ENCODE results near the gene RIPPLY1. TPM values are rescaled to one million over a fixed set of nuclear protein-coding genes. Genes with fewer than 3 reads are reported as not detected.

The RIPPLY1 gene
- total and polyA plus RNA-seq, 5 donors from 2014 or later, result not detected

DNA sequence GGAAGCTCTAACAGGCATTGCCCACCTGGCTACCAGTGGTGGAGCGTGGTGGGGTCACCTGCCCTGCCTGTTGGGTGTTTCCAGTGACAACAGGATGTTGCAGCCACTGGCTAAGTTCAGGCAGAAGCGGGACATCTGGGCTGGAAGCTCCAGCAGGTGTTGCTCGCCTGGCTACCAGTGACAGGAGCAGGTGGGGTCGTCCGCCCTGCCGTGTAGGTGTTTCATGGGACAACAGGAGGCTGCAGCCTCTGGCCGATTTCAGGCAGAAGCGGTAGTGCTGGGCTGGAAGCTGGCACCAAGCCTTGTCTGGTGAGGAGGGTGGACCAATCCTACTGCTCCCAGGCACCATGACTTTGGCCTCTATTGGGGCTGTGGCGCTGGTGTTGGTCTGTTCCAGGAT, 39.4 kb downstream of the RIPPLY1 start:
- Histone ChIP-seq H3K36me3 (ENCODE audit: control insufficient read depth, insufficient read depth, low read length) (no peaks in the 10 kb centered on the region), H3K9me3 (ENCODE audit: control insufficient read depth in 2 of 2, low read length in 2 of 2) (no peaks in the 10 kb centered on the region), H3K4me1 (ENCODE audit: control insufficient read depth, insufficient read depth, low read length, poor library complexity, severe bottlenecking) (no peaks in the 10 kb centered on the region), H3K27me3 (ENCODE audit: control insufficient read depth, insufficient read depth, low read length) (no peaks in the 10 kb centered on the region), H3K4me3 (ENCODE audit: low read depth, low read length) (no peak overlapping the region), H3K27ac (ENCODE audit: insufficient read depth, low read length, poor library complexity, severe bottlenecking) (no peak overlapping the region)
- ATAC-seq (ENCODE audit: low read depth in 2 of 2), result no peak
- Mint-ChIP-seq H3K27me3 (peaks cover 4% of the 10 kb centered on the region), H3K4me3 (no peak overlapping the region), H3K9me3 (peaks cover 0 to 8% (median 0%) of the 10 kb centered on the region in 7 donors), H3K36me3 (no peaks in the 10 kb centered on the region), H3K4me1 (no peaks in the 10 kb centered on the region), H3K27ac (no peak overlapping the region)
- no peak for DNase-seq

DNA sequence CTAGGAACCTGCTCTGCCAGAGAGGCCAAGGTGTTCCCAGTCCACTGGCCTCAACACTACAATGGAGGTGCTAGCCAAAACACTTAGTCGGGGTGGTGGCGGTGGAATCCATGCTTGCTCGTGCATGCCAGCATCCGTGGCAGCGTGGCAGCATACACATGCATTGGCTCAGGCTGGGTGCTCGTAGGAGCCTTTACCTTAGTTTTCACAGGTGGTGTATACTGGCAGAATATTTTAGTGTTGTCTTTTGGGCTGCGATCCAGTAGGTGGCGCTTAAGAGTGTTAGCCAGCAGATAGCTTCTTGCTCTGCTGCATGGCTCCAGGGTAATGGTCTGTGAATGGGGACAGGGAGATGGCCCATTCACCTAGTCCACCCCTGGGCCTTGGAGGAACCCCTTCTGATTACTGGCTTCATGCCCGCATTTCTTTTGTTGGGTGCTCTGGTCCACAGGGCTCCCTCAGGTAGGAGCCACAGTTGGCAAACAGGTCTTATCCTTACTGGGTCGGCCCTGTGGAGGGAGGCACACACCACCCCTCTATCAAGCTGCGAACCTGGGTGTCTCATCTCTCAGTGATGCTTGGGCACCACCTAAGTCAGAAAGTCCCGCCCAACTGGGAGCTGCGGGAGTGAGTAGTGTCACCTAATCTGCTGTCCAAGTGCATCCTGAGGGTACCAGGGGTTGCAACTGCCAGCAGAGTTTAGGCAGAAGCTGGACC, 40.0 kb downstream of the RIPPLY1 start:
- H3K27ac Mint-ChIP-seq, result no peak overlapping the region
- DNase-seq, result peak in 2 of 3 donors; percentile 4 to 25
- no peak overlapping the region for H3K4me3 Mint-ChIP-seq
- H3K4me1 ChIP-seq (ENCODE audit: control insufficient read depth, insufficient read depth, low read length, poor library complexity, severe bottlenecking), result no peaks in the 10 kb centered on the region
- no peaks in the 10 kb centered on the region for H3K36me3 ChIP-seq (ENCODE audit: control insufficient read depth, insufficient read depth, low read length)
- no peak for ATAC-seq (ENCODE audit: low read depth in 2 of 2)
- no peaks in the 10 kb centered on the region for H3K36me3 Mint-ChIP-seq
- H3K4me1 Mint-ChIP-seq, result no peaks in the 10 kb centered on the region
- H3K27me3 ChIP-seq (ENCODE audit: control insufficient read depth, insufficient read depth, low read length), result no peaks in the 10 kb centered on the region
- H3K27ac ChIP-seq (ENCODE audit: insufficient read depth, low read length, poor library complexity, severe bottlenecking), result no peak overlapping the region
- no peak overlapping the region for H3K4me3 ChIP-seq (ENCODE audit: low read depth, low read length)
- peaks cover 0 to 8% (median 0%) of the 10 kb centered on the region in 7 donors for H3K9me3 Mint-ChIP-seq
- no peaks in the 10 kb centered on the region for H3K9me3 ChIP-seq (ENCODE audit: control insufficient read depth in 2 of 2, low read length in 2 of 2)
- peaks cover 5% of the 10 kb centered on the region for H3K27me3 Mint-ChIP-seq

Other genes starting within 250 kb of the RIPPLY1 start
- gene RNF128, start 176.6 kb downstream of the RIPPLY1 start, total RNA-seq, result not detected
- not detected for gene RNF128, start 176.6 kb downstream of the RIPPLY1 start, polyA plus RNA-seq
- gene TBC1D8B, start 100.7 kb downstream of the RIPPLY1 start, total RNA-seq, result 0.17 TPM
- under 1 TPM in 2 of 4 donors, not detected in 2; 0.03 to 0.05 TPM for gene TBC1D8B, start 100.7 kb downstream of the RIPPLY1 start, polyA plus RNA-seq
- not detected for gene CLDN2, start 17.1 kb upstream of the RIPPLY1 start, total RNA-seq
- gene CLDN2, start 17.1 kb upstream of the RIPPLY1 start, polyA plus RNA-seq, result not detected
- gene MORC4, start 96.9 kb upstream of the RIPPLY1 start, total RNA-seq, result 12.1 TPM
- 1 to 10 TPM; 6.7 to 7.8 (median 7.5) TPM for gene MORC4, start 96.9 kb upstream of the RIPPLY1 start, polyA plus RNA-seq
- gene RBM41, start 215.5 kb upstream of the RIPPLY1 start, total RNA-seq, result 16.8 TPM
- 10 to 100 TPM in 2 of 4 donors, 1 to 10 TPM in 2; 5.3 to 10.3 (median 9.6) TPM for gene RBM41, start 215.5 kb upstream of the RIPPLY1 start, polyA plus RNA-seq

Data from CD4-positive, CD25-positive, alpha-beta regulatory T cell (primary cell).